AG10803 (cell line): Measurements from ENCODE around the gene SLC39A8.
A peak's percentile ranks its signal among the peaks of the same experiment; 100 is the strongest.
"Not testable (repeated sequence)": the region's sequence is repeated elsewhere in the genome, so short reads cannot be mapped to it uniquely, and the experiment has no call there.

Experiments
- DNase-seq: peaks from one replicate; pipeline ENCODE4 v3.0.0; 2010; ENCODE audit warnings: low read depth
- H3K4me3 ChIP-seq: 2 replicates; pipeline ENCODE4 v1.5.1; 2011; ENCODE audit warnings: mild to moderate bottlenecking, low read length, control low read depth
- TF ChIP-seq, protein P1 (sequence below): conservative IDR thresholded peaks from 2 replicates; pipeline ENCODE4 v1.5.1; 2011; ENCODE audit warnings: mild to moderate bottlenecking, low read length, control low read depth, inconsistent platforms

SLC39A8 gene

GRCh38 chr4:102344954-102345794 lies at the start of gene SLC39A8:
Gene SLC39A8 (minus strand): TSS chr4:102345482. CDS start chr4:102344662, 820 bp downstream.
- peak within 1 kb of the TSS; percentile 79 for H3K4me3 ChIP-seq
- peak; percentile 61 for DNase-seq
- TF ChIP-seq, protein P1, sequence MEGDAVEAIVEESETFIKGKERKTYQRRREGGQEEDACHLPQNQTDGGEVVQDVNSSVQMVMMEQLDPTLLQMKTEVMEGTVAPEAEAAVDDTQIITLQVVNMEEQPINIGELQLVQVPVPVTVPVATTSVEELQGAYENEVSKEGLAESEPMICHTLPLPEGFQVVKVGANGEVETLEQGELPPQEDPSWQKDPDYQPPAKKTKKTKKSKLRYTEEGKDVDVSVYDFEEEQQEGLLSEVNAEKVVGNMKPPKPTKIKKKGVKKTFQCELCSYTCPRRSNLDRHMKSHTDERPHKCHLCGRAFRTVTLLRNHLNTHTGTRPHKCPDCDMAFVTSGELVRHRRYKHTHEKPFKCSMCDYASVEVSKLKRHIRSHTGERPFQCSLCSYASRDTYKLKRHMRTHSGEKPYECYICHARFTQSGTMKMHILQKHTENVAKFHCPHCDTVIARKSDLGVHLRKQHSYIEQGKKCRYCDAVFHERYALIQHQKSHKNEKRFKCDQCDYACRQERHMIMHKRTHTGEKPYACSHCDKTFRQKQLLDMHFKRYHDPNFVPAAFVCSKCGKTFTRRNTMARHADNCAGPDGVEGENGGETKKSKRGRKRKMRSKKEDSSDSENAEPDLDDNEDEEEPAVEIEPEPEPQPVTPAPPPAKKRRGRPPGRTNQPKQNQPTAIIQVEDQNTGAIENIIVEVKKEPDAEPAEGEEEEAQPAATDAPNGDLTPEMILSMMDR = peak; percentile 62

DNA sequence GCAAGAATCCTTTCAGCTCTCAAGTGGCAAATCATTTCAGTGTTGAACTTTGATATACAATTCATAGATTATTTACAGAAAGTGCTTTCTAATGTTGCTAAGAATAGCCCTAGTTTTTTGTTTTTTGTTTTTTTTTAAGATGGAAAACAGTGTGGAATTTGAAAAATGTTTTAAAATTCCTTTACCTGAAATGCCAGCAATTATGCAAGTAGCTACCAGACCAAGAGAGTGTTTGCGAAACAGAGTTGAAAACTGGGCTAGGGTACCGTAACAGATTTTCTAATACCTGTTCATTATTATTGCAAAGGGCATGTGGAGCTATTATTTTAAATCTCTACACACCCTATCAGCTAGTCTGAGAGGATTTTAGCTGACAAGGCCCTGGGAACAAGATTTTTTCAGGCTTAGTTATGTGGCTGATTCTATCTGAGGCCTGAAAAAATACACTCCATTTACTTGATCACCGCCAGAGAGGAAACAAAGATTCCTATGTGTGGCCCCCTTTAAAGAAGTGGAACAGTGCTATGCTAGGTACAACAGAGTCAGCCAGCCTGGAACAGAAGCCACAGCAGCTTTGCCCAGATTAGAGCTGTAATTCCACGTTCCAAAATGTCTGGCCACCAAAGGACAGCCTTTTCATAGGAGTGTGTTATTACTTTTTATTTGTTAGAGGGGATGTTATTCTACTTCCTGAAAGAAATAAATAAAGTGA lies 46.9 kb upstream of the SLC39A8 start:
- DNase-seq = no peak
- no peak overlapping the region for H3K4me3 ChIP-seq
- TF ChIP-seq, protein P1 = no peak

DNA sequence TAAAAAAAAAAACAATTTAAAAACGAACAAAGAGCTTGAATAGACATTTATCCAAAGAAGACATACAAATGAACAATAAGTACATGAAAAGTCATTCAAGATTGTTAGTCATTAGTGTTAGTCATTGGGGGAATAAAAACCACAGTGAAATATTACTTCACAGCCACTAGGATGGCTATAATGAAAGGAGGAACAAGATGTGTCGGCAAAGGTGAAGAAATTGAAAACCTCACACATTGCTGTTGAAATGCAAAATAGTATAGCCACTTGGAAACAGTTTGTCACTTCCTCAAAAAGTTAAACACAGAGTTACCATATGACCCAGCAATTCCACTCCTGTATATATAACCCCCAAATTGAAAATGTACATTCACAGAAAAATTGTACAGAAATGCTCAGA lies 45.2 kb upstream of the SLC39A8 start:
- TF ChIP-seq, protein P1 = 0 out of 2 replicates have a peak, but pooled peaks have one; percentile 6
- no peak for DNase-seq
- no peak overlapping the region for H3K4me3 ChIP-seq

DNA sequence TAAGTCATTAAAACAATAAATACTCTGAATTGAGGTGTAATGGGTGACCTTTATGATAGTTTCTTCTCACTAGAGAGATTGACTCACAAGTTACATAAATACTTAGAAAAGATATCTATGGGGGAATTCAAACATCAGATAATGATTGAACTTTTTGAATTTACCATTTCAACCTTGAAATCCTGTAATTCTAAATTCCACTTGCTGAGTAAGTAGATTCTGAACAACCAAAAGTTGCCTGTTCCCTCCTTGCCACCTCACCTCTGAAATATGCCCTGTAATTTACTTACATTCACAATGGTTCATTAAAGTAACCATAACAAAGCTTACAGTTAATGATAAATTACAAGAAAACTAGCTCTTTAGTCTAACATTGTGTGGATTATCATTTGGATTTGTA lies 43.3 kb upstream of the SLC39A8 start:
- no peak for DNase-seq
- no peak overlapping the region for H3K4me3 ChIP-seq
- TF ChIP-seq, protein P1 = no peak

DNA sequence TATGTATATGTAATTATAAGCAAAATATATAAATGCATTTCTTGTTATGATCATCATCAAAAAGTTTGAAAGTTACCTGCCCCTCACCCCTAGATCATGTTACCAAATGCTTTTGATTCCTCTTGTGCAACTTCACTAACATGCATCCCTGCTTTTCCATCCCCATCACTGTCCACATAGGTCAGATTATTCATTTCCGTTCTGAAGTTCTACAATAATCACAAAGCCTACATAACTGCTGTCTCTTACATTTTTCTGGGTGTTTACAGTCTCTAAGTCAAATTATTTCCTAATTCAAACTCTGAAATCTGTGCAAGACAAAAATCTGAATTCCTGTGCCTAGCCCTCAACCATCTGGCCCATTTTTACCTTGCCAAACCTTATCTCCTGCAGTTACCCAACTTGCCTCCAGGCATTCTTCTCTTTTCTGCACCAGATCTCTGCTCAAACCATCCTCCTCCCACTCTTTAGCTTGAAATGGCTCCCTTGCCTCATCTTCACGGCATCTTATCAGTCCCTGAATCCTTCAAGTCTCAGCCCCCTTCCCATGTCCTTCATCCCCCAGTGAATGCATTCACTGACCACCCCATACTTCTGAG lies 42.4 kb upstream of the SLC39A8 start:
- TF ChIP-seq, protein P1 = no peak
- no peak for DNase-seq
- H3K4me3 ChIP-seq = no peak overlapping the region

DNA sequence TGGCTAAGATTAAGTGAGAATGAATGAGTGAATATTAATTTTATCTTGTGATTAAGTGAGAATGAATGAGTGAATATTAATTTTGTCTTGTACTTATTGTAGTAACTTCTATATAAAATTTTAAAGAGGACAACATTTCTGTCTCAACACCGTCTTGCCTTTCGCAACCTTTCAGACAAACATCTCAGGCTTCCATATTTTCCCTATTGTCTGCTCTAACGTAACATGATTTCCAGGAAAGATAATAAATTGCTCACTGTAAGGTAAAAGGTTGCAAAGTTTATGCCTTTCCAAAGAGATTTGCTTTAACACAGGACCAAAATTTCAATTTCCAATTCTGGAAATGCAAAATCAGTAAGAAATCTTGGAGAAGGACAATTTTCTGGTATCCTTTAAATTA lies 41.7 kb upstream of the SLC39A8 start:
- DNase-seq = no peak
- H3K4me3 ChIP-seq = no peak overlapping the region
- TF ChIP-seq, protein P1 = no peak

GRCh38 chr4:102380253-102380652 lies 35.0 kb upstream of the SLC39A8 start:
- not testable (repeated sequence) for H3K4me3 ChIP-seq

More at GRCh38 chr4:102380253-102380652, 35.0 kb upstream of the SLC39A8 start:
- DNase-seq = not testable (repeated sequence)
